ENCODE data around the gene CCDC59.

DNA sequence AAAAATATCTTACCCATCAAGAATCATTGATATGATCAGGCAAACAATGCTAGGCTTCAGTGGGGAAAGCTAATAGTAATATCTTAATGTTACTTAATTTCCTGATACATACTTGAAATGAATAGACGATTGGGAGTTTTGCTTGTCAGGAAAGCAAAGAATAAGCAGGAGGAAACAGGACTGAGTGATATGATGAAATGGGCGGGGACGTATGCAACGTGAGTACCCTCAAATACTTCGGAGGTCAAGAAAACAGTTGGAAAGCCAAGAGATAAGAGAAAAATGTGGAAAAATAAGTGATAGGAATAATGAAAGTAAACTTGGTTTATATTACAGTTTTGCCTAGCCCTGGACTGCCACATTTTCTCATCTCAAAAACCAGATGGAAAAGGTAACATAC, 49.3 kb upstream of the CCDC59 start:
- no peak for TF ChIP-seq CTCF (IDR thresholded peaks at IDR 0.05 in 4 of 5, conservative IDR thresholded peaks at IDR 0.05 in 1 of 5)
- TF ChIP-seq POLR2A (IDR thresholded peaks at IDR 0.05) = no peak
